ENCODE data around the gene NHS. TPM values are rescaled to one million over a fixed set of nuclear protein-coding genes. Genes with fewer than 3 reads are reported as not detected.

Gene NHS
- total RNA-seq, 4 donors from 2014 or later, result 0.88 to 9.1 (median 2.5) TPM

- no peak for DNase-seq
- Histone ChIP-seq H3K27me3 (no peaks in the 10 kb centered on the region), H3K27ac (no peak overlapping the region), H3K9me3 (no peaks in the 10 kb centered on the region), H3K36me3 (no peaks in the 10 kb centered on the region), H3K4me1 (no peaks in the 10 kb centered on the region), H3K4me3 (no peak overlapping the region)
- TF ChIP-seq POLR2A (IDR thresholded peaks at IDR 0.05) (no peak), CTCF (IDR thresholded peaks at IDR 0.05) (no peak)
These were observed 30.4 kb downstream of the NHS start for GRCh38 chrX:17405225-17405969.

- Histone ChIP-seq H3K27me3 (no peaks in the 10 kb centered on the region), H3K4me1 (no peaks in the 10 kb centered on the region), H3K27ac (no peak overlapping the region), H3K36me3 (no peaks in the 10 kb centered on the region), H3K4me3 (no peak overlapping the region), H3K9me3 (no peaks in the 10 kb centered on the region)
- DNase-seq, result no peak
- no peak for TF ChIP-seq POLR2A (IDR thresholded peaks at IDR 0.05)
- no peak for TF ChIP-seq CTCF (IDR thresholded peaks at IDR 0.05)
These were observed 34.7 kb downstream of the NHS start for GRCh38 chrX:17409566-17410290.

- H3K27me3 ChIP-seq, result no peaks in the 10 kb centered on the region
- H3K4me1 ChIP-seq, result no peaks in the 10 kb centered on the region
- TF ChIP-seq POLR2A (IDR thresholded peaks at IDR 0.05) (no peak), CTCF (IDR thresholded peaks at IDR 0.05) (no peak)
- no peak overlapping the region for H3K27ac ChIP-seq
- H3K4me3 ChIP-seq, result no peak overlapping the region
- H3K9me3 ChIP-seq, result no peaks in the 10 kb centered on the region
- no peaks in the 10 kb centered on the region for H3K36me3 ChIP-seq
- no peak for DNase-seq
These were observed 35.7 kb downstream of the NHS start for GRCh38 chrX:17410651-17411050.

- no peak for TF ChIP-seq CTCF (IDR thresholded peaks at IDR 0.05)
- no peak for TF ChIP-seq POLR2A (IDR thresholded peaks at IDR 0.05)
- no peak overlapping the region for H3K27ac ChIP-seq
- no peaks in the 10 kb centered on the region for H3K27me3 ChIP-seq
- H3K4me1 ChIP-seq, result no peaks in the 10 kb centered on the region
- no peak for DNase-seq
- H3K9me3 ChIP-seq, result no peaks in the 10 kb centered on the region
- H3K4me3 ChIP-seq, result no peak overlapping the region
- no peaks in the 10 kb centered on the region for H3K36me3 ChIP-seq
These were observed 36.2 kb downstream of the NHS start for GRCh38 chrX:17411205-17411604.

- no peaks in the 10 kb centered on the region for H3K4me1 ChIP-seq
- no peaks in the 10 kb centered on the region for H3K9me3 ChIP-seq
- no peak overlapping the region for H3K27ac ChIP-seq
- no peaks in the 10 kb centered on the region for H3K27me3 ChIP-seq
- TF ChIP-seq CTCF (IDR thresholded peaks at IDR 0.05) (no peak), POLR2A (IDR thresholded peaks at IDR 0.05) (no peak)
- DNase-seq, result no peak
- no peak overlapping the region for H3K4me3 ChIP-seq
- no peaks in the 10 kb centered on the region for H3K36me3 ChIP-seq
These were observed 37.7 kb downstream of the NHS start for GRCh38 chrX:17412692-17413091.
